ENCODE measurements around the gene SERGEF. TPM values are rescaled to one million over a fixed set of nuclear protein-coding genes. Genes with fewer than 3 reads are reported as not detected.

SERGEF gene
- total RNA-seq, 1 donor from 2014 or later, result 29.5 TPM

GRCh38 chr11:17861036-17861755 lies 151.7 kb downstream of the SERGEF start:
- DNase-seq (ENCODE audit: low read depth), result no peak

- no peak for DNase-seq (ENCODE audit: low read depth)
Observed at GRCh38 chr11:17859552-17859951, 153.3 kb downstream of the SERGEF start.

GRCh38 chr11:17855531-17856290 lies 157.1 kb downstream of the SERGEF start:
- no peak for DNase-seq (ENCODE audit: low read depth)

DNA sequence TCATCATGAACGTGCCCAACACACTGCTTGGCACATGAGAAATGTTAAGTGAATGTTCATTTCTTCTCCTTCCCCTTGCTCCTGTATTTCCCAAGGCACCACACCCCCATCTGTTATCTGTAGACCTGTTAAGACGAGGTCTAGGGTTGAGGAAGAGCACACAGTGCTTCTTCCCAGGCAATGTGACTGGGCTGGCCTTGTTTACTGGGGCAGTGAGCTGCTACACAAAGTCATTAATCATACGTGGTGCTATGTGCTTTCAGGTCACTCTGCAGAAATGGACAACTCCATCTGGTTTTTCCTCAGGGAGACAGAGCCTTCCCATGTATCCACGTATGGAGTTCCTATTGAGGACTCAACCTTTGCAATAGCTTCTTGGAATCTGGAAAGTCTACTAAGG lies 159.6 kb downstream of the SERGEF start:
- no peak for DNase-seq (ENCODE audit: low read depth)

- peak; percentile 41 for DNase-seq (ENCODE audit: low read depth)
Observed at GRCh38 chr11:17852246-17852645, 160.6 kb downstream of the SERGEF start.

GRCh38 chr11:17851697-17852096 lies 161.2 kb downstream of the SERGEF start:
- no peak for DNase-seq (ENCODE audit: low read depth)

DNA sequence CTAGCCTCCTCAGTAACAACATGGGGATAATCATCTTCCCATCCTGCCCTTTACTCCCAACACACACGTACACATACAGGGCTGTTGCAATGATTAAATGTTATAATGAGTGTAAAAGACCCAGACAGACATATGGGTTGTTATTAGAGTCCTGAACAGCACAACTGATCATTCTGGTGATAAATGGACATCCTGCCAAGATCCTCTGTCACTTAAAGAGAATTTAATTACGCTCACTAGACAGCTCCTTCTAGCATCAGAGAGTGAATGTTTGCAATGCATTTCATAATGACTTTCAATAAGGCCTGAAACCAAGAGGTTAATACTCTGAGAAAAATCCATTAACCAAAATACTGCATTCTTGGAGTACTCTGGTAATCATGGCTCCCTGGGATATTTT lies 162.5 kb downstream of the SERGEF start:
- DNase-seq (ENCODE audit: low read depth), result no peak

GRCh38 chr11:17848715-17849114 lies 164.1 kb downstream of the SERGEF start:
- DNase-seq (ENCODE audit: low read depth), result no peak

DNA sequence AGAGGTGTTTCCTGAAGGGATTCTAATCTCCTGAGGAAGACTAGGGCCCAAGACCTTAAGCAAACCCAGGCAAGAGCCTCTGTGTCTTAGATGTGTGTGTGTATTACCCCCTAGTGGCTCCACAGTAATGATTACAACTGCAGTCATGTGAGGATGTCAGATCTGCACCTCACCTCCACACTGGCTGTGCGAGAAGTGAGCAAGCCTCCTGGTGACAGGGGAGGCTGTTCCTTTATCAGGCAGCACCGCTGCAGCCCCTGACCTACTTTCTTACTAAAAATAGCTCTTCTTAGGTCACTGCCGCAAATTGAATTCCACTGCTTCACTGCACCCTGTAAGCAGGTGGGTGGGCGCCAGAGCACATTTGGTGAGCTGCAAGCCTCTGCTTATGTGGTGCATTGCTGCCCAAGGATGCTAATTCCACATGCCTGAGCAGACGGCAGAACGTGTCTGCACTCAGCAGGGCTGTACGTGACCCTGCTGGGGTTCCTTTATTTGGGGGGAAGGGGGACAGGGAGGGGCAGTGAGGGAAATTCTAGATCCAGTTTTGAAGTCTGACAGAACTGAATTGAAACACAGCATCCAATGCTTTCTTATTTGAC lies 165.9 kb downstream of the SERGEF start:
- peak; percentile 29 for DNase-seq (ENCODE audit: low read depth)

GRCh38 chr11:17845431-17845881 lies 167.4 kb downstream of the SERGEF start:
- DNase-seq (ENCODE audit: low read depth), result peak; percentile 33

DNA sequence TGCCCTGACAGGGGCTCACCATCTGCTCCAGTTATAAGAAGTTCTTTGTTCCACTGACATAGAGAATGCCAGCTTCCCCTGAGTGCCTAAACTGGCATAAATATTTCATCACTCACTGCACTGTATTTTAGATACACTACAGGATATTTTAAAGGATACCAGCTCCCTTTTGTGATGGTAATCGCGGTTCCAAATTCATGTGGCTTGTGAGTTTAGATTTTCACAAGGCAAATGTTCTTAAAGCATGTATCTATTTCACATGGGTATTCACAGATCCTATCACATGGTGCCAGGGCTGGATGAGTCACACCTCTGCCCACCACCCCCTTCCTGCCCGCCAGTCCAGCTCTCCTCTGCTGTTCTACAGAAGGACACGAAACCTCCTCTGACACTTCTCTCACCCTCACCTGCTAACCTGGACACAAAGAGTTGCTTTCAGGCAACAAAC lies 172.7 kb downstream of the SERGEF start:
- peak; percentile 21 for DNase-seq (ENCODE audit: low read depth)

- no peak for DNase-seq (ENCODE audit: low read depth)
Observed at GRCh38 chr11:17839450-17839849, 173.4 kb downstream of the SERGEF start.

GRCh38 chr11:17838102-17838501 lies 174.7 kb downstream of the SERGEF start:
- no peak for DNase-seq (ENCODE audit: low read depth)

- no peak for DNase-seq (ENCODE audit: low read depth)
Observed at GRCh38 chr11:17831883-17832282, 181.0 kb downstream of the SERGEF start.

DNA sequence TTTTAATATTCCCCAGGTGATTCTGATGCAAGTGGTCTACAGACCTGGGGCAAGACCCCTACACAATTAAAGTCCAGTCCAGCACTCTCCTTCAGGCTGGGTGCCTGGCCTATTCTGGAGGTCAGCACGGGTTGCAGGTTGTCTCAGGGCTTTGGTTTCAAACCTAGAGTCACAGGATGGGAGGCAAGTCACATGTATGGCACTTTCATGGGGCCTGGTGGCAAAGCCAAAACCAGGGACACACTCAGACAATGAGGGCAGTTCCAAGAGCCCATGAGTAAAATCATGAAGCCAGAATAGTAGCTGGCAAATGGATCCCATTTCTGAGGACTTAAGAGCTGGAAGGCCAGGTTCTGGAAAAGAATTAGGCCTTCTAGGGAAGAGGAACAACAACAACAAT lies 181.6 kb downstream of the SERGEF start:
- no peak for DNase-seq (ENCODE audit: low read depth)

DNA sequence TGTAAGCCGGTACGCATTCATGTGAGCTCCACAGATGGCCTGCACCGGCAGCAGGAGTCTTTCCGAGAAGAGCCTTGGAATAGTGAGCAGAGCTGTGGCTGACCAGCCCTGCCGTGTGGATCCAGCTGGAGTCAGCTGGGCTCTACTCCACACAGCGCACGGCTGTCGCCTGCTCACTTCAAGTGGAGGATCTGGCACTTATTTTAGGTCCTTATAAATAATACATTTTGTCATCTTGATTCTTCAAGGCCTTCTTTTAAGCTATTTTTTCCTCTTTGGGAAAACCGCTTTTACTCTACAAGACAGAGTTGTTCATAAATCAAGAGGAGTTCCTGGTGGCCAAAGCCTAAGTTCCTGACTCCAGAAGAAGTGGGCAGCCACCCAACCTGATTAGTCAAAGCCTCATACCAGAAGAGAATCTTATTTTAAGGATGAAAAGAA lies 184.5 kb downstream of the SERGEF start:
- no peak for DNase-seq (ENCODE audit: low read depth)

DNA sequence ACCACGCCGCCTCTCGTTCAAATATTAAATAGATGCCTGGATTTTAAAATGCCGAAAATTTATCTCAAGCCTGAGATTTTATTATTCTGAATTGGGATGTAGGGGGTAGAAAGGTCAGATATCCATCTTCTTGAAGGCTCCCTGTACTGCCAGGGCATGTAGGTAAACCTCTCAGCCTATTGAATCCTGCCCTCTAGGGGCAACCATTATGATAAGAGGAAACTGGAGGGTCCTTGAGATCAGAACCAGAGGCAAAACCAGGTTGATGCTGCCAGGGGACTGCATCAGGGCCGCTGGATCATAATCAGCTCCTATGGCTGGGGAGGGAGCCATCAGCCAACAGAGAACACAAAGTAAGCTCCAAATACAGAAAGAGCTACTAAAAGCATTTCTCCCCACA lies 185.8 kb downstream of the SERGEF start:
- DNase-seq (ENCODE audit: low read depth), result no peak

DNA sequence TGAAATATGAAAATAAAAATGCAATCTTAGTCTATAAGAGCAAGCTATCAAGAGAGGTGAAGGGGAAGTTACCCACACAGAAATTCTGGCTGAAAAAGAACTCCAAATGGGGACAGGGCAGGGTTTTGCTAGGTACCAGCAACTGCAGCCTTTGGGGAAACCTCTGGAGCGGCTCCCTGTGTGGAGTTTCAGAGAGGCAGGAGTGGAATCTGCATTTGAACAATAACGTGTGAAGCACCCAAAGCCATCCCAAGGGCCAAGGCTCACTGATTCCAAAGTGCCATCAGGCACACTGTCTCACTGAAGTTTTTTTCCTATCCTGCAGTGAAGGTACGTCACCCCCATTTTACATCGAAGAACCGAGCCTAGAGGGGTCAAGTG lies 190.5 kb downstream of the SERGEF start:
- no peak for DNase-seq (ENCODE audit: low read depth)

- DNase-seq (ENCODE audit: low read depth), result no peak
Observed at GRCh38 chr11:17821648-17822400, 191.0 kb downstream of the SERGEF start.

DNA sequence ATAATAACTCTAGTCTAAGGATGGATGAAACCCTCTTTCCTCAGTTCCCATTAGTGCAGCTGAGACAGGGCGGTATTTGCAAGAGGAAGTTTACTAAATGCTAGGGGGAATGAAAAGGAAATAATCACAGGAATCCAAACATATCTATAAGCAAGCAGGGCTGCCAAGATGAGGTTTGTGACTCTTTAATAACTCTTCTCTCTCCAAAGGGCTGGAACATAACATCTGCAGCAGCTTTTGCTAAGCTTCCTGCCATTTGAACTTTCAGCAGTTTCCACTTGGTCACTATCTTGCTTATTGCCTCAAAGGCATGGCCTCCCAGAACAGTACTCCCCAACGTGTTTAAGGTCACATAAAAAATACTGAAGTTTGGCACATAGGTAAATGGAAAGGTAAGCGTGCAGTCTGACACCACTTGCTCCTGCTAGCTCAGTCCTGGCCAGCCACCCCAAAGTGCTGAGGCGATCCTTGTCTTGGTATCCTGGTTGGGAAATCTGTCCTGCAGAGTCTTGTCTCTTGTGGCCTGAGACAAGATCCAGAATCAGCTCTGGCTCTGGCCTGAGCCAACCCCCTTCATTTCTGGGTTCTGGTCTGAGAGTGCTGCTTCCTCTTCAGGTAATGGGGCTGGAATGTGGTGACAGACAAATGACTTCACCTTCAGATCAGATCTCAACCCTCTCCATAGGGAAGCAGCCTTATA lies 196.5 kb downstream of the SERGEF start:
- no peak for DNase-seq (ENCODE audit: low read depth)

GRCh38 chr11:17814546-17814945 lies 198.3 kb downstream of the SERGEF start:
- no peak for DNase-seq (ENCODE audit: low read depth)

Data from renal cortical epithelial cell (primary cell).